ENCODE results near the gene PRM3.
A peak's percentile ranks its signal among the peaks of the same experiment; 100 is the strongest.

The PRM3 gene

DNA sequence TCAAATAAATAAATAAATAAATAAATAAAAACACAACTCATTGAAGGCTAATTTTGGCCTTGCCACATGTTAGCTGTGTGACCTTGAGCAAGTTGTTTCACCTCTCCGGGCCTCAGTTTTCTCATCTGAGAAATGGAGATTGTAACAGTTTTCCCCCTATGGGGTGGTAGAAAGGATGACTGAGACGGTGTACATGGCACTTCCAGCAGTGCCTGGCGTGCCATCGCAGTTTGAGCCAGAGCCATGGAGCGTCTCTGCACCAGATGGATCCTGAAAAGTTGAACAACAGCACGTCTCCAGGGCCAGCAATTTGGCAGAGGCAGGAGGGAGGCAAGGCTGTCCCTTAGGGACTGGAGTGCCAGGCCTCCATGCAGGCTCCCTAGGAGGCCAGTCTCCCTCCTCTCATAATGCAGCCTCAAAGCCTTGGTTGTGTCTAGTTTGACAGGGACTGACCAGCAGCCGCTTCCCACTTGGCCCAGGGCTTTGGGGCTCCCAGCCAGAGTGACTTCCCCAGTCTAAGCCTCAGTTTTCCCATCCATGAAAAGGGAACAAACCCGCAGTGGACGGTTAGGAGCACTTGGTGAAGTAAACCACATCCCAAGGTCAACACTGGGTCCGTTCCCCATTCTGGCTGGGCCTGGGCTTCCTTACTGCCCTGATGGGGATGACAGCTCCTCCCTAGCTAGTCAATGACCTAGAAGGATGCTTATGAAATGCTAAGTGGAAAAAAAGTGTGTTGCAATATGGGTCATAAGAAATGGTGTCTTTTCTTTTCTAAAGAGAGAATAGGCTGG is 36.8 kb downstream of the PRM3 start:
- Mint-ChIP-seq H3K4me1 (peaks cover 5% of the 10 kb centered on the region), H3K4me3 (no peak overlapping the region), H3K27me3 (ENCODE audit: low read depth) (peaks cover 5% of the 10 kb centered on the region), H3K36me3 (ENCODE audit: low read depth) (no peaks in the 10 kb centered on the region), H3K9me3 (no peaks in the 10 kb centered on the region), H3K27ac (no peak overlapping the region)
- TF ChIP-seq, protein P1, sequence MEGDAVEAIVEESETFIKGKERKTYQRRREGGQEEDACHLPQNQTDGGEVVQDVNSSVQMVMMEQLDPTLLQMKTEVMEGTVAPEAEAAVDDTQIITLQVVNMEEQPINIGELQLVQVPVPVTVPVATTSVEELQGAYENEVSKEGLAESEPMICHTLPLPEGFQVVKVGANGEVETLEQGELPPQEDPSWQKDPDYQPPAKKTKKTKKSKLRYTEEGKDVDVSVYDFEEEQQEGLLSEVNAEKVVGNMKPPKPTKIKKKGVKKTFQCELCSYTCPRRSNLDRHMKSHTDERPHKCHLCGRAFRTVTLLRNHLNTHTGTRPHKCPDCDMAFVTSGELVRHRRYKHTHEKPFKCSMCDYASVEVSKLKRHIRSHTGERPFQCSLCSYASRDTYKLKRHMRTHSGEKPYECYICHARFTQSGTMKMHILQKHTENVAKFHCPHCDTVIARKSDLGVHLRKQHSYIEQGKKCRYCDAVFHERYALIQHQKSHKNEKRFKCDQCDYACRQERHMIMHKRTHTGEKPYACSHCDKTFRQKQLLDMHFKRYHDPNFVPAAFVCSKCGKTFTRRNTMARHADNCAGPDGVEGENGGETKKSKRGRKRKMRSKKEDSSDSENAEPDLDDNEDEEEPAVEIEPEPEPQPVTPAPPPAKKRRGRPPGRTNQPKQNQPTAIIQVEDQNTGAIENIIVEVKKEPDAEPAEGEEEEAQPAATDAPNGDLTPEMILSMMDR (IDR thresholded peaks at IDR 0.05; ENCODE audit: unreplicated experiment in 3 of 3): no peak

DNA sequence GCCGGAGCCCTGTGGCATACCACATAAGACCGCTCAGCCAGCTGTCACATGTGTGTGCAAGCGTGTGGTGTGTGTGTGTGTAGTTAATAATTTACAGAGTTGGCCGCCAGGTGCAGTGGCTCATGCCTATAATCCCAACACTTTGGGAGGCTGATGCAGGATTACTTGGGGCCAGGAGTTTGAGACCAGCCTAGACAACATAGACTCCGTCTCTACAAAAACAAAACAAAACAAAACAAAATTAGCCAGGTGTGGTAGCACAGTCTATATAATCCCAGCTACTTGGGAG is 37.8 kb downstream of the PRM3 start:
- TF ChIP-seq, protein P1 (IDR thresholded peaks at IDR 0.05; ENCODE audit: unreplicated experiment in 3 of 3): no peak
- Mint-ChIP-seq H3K4me1 (peaks cover 9% of the 10 kb centered on the region), H3K4me3 (no peak overlapping the region), H3K36me3 (ENCODE audit: low read depth) (no peaks in the 10 kb centered on the region), H3K9me3 (no peaks in the 10 kb centered on the region), H3K27ac (peak overlapping the region in 2 of 3 experiments; percentile 11 to 24), H3K27me3 (ENCODE audit: low read depth) (peaks cover 5% of the 10 kb centered on the region)

DNA sequence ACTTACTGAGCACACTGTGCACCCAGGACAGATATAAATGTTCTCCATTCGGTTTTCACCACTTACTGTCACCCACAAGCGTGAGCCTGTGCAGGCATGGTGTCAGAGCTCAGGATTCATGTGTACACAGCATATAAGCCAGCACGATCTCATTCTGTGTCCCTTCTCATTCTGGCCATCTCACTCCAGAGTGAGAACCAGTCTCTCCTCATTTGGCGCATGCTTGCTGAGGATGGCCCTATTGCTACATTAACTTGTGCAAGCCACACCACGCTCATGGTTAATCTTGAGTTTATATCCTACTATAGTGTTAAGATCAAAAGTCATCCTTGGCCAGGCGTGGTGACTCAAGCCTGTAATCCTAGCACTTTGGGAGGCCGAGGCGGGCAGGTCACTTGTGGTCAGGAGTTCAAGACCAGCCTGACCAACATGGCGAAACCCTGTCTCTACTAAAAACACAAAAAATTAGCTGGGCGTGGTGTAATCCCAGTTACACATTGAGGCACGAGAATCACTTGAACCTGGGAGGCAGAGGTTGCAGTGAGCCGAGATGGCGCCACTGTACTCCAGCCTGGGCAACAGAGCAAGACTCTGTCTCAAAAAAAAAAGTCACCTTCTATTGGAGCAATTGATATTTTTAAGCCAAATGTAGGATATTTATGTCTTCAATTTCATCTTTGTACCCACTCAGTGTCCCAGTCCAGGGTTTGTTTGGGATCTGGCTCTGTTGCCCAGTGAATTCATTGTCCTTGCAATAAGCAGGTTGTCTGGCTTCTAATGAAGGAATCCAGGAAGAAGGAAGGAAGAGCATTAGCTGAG is 38.3 kb downstream of the PRM3 start:
- Mint-ChIP-seq H3K27ac (peak overlapping the region in 2 of 3 experiments; percentile 11 to 24), H3K4me3 (no peak overlapping the region), H3K9me3 (no peaks in the 10 kb centered on the region), H3K27me3 (ENCODE audit: low read depth) (peaks cover 5% of the 10 kb centered on the region), H3K36me3 (ENCODE audit: low read depth) (no peaks in the 10 kb centered on the region), H3K4me1 (peaks cover 5% of the 10 kb centered on the region)
- TF ChIP-seq, protein P1 (IDR thresholded peaks at IDR 0.05; ENCODE audit: unreplicated experiment in 3 of 3): no peak

GRCh38 chr16:11233727-11234376 is 39.6 kb downstream of the PRM3 start:
- Mint-ChIP-seq H3K4me3 (no peak overlapping the region), H3K4me1 (peaks cover 5% of the 10 kb centered on the region), H3K27me3 (ENCODE audit: low read depth) (no peaks in the 10 kb centered on the region), H3K36me3 (ENCODE audit: low read depth) (no peaks in the 10 kb centered on the region), H3K27ac (no peak overlapping the region), H3K9me3 (no peaks in the 10 kb centered on the region)
- TF ChIP-seq, protein P1 (IDR thresholded peaks at IDR 0.05; ENCODE audit: unreplicated experiment in 3 of 3): no peak

DNA sequence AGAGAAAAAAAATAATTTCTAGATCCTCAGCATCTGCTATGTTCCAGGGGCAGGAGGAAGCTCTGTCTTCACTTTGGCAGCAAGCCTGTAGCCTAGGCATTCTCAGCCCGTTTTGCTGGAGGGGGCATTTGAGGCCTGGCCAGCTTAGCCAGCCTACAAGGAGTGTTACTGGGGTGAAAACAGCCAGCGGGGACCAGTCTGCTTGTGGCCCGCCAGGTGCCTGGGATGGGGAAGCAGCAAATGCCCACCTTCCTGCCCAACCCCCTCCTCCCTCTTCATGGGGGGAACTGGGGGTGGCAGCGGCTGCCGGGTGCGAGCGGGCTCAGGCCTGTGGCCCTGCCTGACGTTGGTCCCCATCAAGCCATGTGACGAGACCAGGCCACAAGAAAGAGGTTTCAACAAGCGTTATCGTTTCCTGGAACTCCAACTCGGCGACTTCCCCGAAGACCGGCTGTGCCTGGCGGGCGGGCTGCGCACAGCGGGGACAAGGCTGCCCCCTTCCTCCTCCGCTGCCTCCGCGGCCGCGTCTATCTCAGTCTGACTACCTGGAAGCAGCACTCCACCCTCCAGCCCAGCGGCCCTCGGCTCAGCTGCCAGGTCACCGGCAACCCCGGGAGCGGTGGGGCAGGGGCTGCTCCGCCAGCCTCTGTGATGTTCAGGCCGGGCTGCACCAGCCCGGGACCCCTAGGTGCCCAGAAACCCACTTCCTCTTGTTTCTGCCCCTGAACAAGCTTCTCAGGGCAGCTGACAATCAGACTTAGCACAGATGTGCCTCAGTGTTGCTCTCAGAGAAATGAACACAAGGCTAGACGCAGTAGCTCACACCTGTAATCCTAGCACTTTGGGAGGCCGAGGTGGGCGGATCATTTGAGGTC is 40.3 kb downstream of the PRM3 start:
- Mint-ChIP-seq H3K4me1 (peaks cover 5% of the 10 kb centered on the region), H3K9me3 (no peaks in the 10 kb centered on the region), H3K27ac (no peak overlapping the region), H3K36me3 (ENCODE audit: low read depth) (no peaks in the 10 kb centered on the region), H3K4me3 (no peak overlapping the region), H3K27me3 (ENCODE audit: low read depth) (no peaks in the 10 kb centered on the region)
- TF ChIP-seq, protein P1 (IDR thresholded peaks at IDR 0.05; ENCODE audit: unreplicated experiment in 3 of 3): no peak
